RWPE2 (cell line): ENCODE results near the gene TMEM178B.

Experiments
- ATAC-seq: fragments of 200-7000 bp; cut with Tn5 transposase; 3 replicates; pipeline ENCODE4 v1.9.1; 2021; ENCODE audit warnings: low read depth
- DNase-seq: peaks from one replicate; pipeline ENCODE4 v3.0.0-alpha.2; 2020; ENCODE audit warnings: low spot score
- H3K27ac ChIP-seq: fragments of 450-650 bp; 2 replicates; pipeline ENCODE4 v1.5.1; 2017; ENCODE audit warnings: mild to moderate bottlenecking; ENCODE audit not compliant: poor library complexity, severe bottlenecking
- H3K27me3 ChIP-seq: fragments of 250-450 bp; sonication (Bioruptor Pico); 2 replicates; pipeline ENCODE4 v1.5.1; 2021; ENCODE audit warnings: mild to moderate bottlenecking, moderate library complexity; ENCODE audit not compliant: insufficient read depth, poor library complexity, severe bottlenecking
- H3K36me3 ChIP-seq: fragments of 250-450 bp; sonication (Bioruptor Pico); 2 replicates; pipeline ENCODE4 v1.5.1; 2020; ENCODE audit warnings: low read depth, mild to moderate bottlenecking, moderate library complexity
- H3K4me1 ChIP-seq: fragments of 250-450 bp; sonication (Bioruptor Pico); 2 replicates; pipeline ENCODE4 v1.5.1; 2021; ENCODE audit warnings: mild to moderate bottlenecking, moderate library complexity; ENCODE audit not compliant: insufficient read depth, poor library complexity, severe bottlenecking
- H3K4me3 ChIP-seq: fragments of 250-450 bp; sonication (Bioruptor Pico); 2 replicates; pipeline ENCODE4 v1.5.1; 2021; ENCODE audit warnings: mild to moderate bottlenecking, moderate library complexity; ENCODE audit not compliant: severe bottlenecking
- H3K9me3 ChIP-seq: fragments of 250-450 bp; sonication (Bioruptor Pico); 2 replicates; pipeline ENCODE4 v1.5.1; 2021; ENCODE audit warnings: mild to moderate bottlenecking, moderate library complexity; ENCODE audit not compliant: severe bottlenecking
- TF ChIP-seq, protein P1 (sequence below): fragments of 450-650 bp; IDR thresholded peaks from one replicate; pipeline ENCODE4 v1.5.1; 2017; ENCODE audit warnings: mild to moderate bottlenecking, moderate library complexity; ENCODE audit not compliant: poor library complexity, severe bottlenecking

TMEM178B gene

DNA sequence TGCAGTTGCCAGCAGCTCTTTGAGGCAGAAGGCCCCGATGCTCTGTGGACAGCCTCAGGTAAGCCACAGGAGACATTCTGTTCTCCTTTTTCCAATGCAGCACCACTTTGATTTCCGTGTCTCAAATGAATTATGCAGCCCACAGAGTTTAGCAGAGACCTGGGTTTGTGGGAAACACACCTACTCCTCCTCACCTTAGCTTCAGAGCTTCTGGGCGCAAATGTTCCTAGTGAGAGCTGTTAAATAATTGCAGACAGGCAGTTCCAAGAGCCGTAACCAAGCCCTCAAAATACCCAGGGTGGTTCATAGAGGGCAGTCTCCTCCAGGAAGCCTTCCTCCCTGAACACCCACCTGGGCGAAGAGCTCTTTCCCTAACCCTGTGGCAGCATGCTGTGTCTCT is 408.1 kb downstream of the TMEM178B start:
- Histone ChIP-seq H3K4me1 (no peaks in the 10 kb centered on the region), H3K9me3 (no peaks in the 10 kb centered on the region), H3K4me3 (no peak overlapping the region), H3K27me3 (no peaks in the 10 kb centered on the region), H3K27ac (no peak overlapping the region), H3K36me3 (no peaks in the 10 kb centered on the region)
- DNase-seq (no peak), ATAC-seq (no peak)
- TF ChIP-seq, protein P1, sequence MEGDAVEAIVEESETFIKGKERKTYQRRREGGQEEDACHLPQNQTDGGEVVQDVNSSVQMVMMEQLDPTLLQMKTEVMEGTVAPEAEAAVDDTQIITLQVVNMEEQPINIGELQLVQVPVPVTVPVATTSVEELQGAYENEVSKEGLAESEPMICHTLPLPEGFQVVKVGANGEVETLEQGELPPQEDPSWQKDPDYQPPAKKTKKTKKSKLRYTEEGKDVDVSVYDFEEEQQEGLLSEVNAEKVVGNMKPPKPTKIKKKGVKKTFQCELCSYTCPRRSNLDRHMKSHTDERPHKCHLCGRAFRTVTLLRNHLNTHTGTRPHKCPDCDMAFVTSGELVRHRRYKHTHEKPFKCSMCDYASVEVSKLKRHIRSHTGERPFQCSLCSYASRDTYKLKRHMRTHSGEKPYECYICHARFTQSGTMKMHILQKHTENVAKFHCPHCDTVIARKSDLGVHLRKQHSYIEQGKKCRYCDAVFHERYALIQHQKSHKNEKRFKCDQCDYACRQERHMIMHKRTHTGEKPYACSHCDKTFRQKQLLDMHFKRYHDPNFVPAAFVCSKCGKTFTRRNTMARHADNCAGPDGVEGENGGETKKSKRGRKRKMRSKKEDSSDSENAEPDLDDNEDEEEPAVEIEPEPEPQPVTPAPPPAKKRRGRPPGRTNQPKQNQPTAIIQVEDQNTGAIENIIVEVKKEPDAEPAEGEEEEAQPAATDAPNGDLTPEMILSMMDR, result no peak

DNA sequence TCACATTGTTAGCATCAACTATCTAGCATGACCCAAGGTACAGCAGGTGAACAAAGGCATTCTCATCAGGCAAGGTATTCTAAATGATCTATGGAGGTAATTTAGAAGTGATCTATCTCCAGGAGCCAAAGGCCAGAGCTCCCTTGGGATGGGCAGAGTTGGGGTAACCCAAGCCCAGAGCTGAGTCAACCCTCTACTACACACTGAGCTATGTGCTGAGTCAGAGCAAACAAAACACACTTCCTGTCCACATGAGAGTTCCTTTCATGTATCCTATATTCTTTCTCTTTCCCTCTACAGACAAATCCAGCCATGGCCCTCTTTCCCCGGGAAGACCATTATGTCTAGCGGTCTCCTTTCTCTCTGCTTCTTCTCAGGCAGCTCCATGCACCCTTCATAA is 409.2 kb downstream of the TMEM178B start:
- Histone ChIP-seq H3K36me3 (no peaks in the 10 kb centered on the region), H3K4me3 (no peak overlapping the region), H3K27me3 (no peaks in the 10 kb centered on the region), H3K9me3 (no peaks in the 10 kb centered on the region), H3K27ac (no peak overlapping the region), H3K4me1 (no peaks in the 10 kb centered on the region)
- TF ChIP-seq, protein P1, result no peak
- no peak for DNase-seq
- peak; percentile 81 for ATAC-seq

DNA sequence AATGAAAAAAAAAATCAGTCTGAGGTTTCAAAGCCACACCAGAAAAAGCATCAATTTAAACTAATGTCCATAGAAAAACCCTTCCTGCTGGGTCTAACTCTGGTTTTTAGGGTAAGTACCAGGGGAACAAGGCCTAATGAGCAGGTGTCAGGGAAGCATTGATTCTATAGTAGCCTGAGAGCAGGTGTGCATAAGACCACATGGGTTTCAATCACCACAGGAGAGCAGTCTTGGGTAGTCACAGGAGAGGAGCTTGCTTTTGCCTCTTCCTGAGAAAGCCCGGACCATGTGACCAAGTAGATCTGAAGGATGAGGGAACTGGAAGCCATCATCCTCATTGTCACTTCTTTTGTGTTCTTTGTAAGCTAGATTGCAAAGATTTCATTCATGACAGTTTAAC is 411.0 kb downstream of the TMEM178B start:
- Histone ChIP-seq H3K4me1 (no peaks in the 10 kb centered on the region), H3K4me3 (no peak overlapping the region), H3K27ac (no peak overlapping the region), H3K9me3 (no peaks in the 10 kb centered on the region), H3K36me3 (no peaks in the 10 kb centered on the region), H3K27me3 (no peaks in the 10 kb centered on the region)
- no peak for ATAC-seq
- TF ChIP-seq, protein P1, result no peak
- DNase-seq, result no peak

DNA sequence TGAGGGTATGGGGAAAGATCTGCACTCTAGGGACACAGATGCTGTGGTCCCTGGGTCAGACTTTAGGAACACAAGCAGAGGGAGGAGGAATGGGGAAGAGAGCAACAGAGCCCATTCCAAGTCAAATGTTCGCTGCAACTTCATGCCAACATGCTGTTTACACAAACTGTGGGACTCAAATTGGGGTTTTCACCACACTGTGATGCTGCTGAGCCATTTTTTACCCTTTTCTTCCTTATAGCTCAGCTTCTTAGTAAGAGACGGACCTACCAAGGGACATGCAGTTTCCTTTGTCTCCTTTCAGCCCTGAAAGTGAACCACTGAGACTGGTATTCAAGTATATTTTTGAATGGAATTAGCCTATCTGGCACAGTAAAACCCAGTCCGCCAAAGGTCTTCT is 413.1 kb downstream of the TMEM178B start:
- TF ChIP-seq, protein P1, result no peak
- no peaks in the 10 kb centered on the region for H3K27me3 ChIP-seq
- H3K36me3 ChIP-seq, result no peaks in the 10 kb centered on the region
- no peaks in the 10 kb centered on the region for H3K9me3 ChIP-seq
- no peak overlapping the region for H3K27ac ChIP-seq
- DNase-seq (no peak), ATAC-seq (no peak)
- no peak overlapping the region for H3K4me3 ChIP-seq
- H3K4me1 ChIP-seq, result no peaks in the 10 kb centered on the region

DNA sequence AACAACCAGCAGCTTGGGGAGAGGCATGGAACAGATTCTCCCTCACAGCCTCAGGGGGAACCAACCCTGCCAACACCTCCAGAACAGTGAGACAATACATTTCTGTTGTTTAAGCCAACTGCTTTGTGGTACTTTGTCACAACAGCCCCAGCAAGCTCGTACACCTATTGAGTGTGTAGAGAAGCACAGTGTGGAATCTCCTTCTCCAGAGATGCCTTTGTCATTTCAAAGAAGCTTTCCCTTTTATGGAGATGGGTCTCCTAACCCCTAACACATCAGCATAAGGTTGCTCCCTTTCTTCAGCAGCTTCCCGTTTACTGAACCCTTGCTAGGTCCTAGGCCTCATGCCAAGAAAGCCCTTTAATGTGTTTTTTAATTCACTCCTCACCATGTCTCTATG is 416.6 kb downstream of the TMEM178B start:
- ATAC-seq (no peak), DNase-seq (no peak)
- H3K27me3 ChIP-seq, result no peaks in the 10 kb centered on the region
- no peak overlapping the region for H3K27ac ChIP-seq
- no peaks in the 10 kb centered on the region for H3K9me3 ChIP-seq
- no peak overlapping the region for H3K4me3 ChIP-seq
- H3K4me1 ChIP-seq, result no peaks in the 10 kb centered on the region
- no peaks in the 10 kb centered on the region for H3K36me3 ChIP-seq
- TF ChIP-seq, protein P1, result no peak
